Ectodermal cell (in vitro differentiated cells): Measurements from ENCODE around the gene AATK.

Source experiments
- H3K27ac ChIP-seq: 2 replicates; pipeline ENCODE4 v1.7.0; 2013; ENCODE audit warnings: mild to moderate bottlenecking, low read depth, low read length; ENCODE audit not compliant: insufficient read depth, poor library complexity, severe bottlenecking
- H3K27me3 ChIP-seq: 2 replicates; pipeline ENCODE4 v1.7.0; 2013; ENCODE audit warnings: mild to moderate bottlenecking, low read length; ENCODE audit not compliant: insufficient read depth, control insufficient read depth, poor library complexity, severe bottlenecking
- H3K36me3 ChIP-seq: one replicate; pipeline ENCODE4 v1.7.0; 2013; ENCODE audit warnings: low read length; ENCODE audit not compliant: control insufficient read depth, insufficient read depth
- H3K4me1 ChIP-seq: one replicate; pipeline ENCODE4 v1.7.0; 2013; ENCODE audit warnings: low read length; ENCODE audit not compliant: control insufficient read depth, insufficient read depth
- H3K4me3 ChIP-seq: 2 replicates; pipeline ENCODE4 v1.7.0; 2013; ENCODE audit warnings: low read depth, low read length, control low read depth; ENCODE audit not compliant: insufficient read depth
- H3K9me3 ChIP-seq: 2 replicates; pipeline ENCODE4 v1.7.0; 2013; ENCODE audit warnings: mild to moderate bottlenecking, low read length, moderate library complexity; ENCODE audit not compliant: control insufficient read depth
- WGBS, 2 experiments: methylation state at CpG; one replicate each; pipeline ENCODE4 v1.1.7; 2013; ENCODE audit warnings: missing lambda C conversion rate in 2 of 2; 5-methylcytosine and 5-hydroxymethylcytosine counted together

AATK gene

DNA sequence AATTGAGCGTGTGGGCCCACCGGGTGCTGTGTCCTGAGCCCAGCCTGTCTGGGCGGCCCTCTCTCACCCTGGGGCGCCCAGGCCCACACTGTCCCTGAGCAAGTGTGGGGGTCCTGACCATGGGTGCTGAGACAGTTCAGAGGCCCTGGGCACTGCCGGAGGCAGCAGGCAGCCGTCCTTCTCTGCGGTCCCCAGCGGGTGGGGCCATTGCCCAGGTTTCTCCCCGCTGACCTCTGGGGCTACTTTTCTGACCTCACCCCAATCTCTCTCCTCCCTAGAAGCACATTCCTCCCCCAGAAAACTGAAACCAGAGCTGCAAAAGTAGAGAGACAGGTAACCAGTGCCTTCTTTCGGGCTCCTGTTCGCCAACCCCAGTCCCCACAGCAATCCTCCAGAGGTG is 36.7 kb downstream of the AATK start:
- Histone ChIP-seq H3K4me3 (no peak overlapping the region), H3K27ac (no peak overlapping the region), H3K4me1 (peaks cover 42% of the 10 kb centered on the region), H3K27me3 (no peaks in the 10 kb centered on the region), H3K36me3 (no peaks in the 10 kb centered on the region), H3K9me3 (no peaks in the 10 kb centered on the region)
- WGBS, 2 experiments: 82 to 88% methylated on average over 11 of the region's 11 CpGs

DNA sequence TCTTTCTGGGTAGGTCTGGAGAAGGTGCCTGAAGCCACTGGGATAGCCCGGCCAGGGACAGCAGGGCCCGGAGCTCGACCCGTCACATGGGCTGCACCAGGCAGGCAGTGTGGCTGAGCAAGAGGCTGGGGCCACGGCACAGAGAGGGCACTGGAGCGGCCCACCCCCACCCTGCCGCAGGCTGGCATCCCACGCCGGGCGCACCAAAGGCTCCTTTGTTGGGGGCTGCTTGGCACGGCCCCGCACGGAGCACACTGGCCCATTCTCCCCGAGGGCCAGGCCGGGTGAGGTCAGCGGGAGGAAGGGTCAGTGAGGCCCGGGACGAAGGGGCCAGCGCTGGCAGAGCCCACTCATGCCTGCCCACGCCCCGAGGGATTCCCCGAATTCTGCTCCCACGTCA is 37.2 kb downstream of the AATK start:
- 93 to 95% methylated on average over 23 of the region's 23 CpGs for WGBS, 2 experiments
- Histone ChIP-seq H3K4me1 (peaks cover 42% of the 10 kb centered on the region), H3K27me3 (no peaks in the 10 kb centered on the region), H3K36me3 (no peaks in the 10 kb centered on the region), H3K4me3 (no peak overlapping the region), H3K9me3 (no peaks in the 10 kb centered on the region), H3K27ac (peak overlapping the region; percentile 44)

DNA sequence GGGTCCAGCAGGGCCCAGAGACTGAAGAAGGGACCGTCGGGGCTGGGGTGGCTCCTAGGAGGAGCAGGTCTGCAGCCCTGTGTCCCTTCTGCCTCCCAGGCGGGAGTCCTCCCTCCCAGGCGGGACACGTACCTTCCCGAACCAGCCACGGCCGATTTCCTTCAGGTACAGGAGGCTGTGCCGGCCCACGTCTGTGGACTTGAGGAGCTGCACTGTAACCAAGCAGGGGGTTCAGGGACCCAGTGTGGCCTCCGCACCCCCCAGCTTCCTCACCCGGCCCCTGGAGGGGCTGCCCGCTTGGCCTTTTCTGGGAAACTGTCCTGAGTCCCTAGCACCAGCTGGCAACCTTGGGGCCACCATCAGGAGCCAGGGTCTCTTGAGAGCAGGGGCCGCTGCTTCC is 37.7 kb downstream of the AATK start:
- Histone ChIP-seq H3K4me1 (peaks cover 38% of the 10 kb centered on the region), H3K36me3 (no peaks in the 10 kb centered on the region), H3K27me3 (no peaks in the 10 kb centered on the region), H3K9me3 (no peaks in the 10 kb centered on the region), H3K4me3 (no peak overlapping the region), H3K27ac (no peak overlapping the region)
- 94% methylated on average over 14 of the region's 14 CpGs for WGBS, 2 experiments

DNA sequence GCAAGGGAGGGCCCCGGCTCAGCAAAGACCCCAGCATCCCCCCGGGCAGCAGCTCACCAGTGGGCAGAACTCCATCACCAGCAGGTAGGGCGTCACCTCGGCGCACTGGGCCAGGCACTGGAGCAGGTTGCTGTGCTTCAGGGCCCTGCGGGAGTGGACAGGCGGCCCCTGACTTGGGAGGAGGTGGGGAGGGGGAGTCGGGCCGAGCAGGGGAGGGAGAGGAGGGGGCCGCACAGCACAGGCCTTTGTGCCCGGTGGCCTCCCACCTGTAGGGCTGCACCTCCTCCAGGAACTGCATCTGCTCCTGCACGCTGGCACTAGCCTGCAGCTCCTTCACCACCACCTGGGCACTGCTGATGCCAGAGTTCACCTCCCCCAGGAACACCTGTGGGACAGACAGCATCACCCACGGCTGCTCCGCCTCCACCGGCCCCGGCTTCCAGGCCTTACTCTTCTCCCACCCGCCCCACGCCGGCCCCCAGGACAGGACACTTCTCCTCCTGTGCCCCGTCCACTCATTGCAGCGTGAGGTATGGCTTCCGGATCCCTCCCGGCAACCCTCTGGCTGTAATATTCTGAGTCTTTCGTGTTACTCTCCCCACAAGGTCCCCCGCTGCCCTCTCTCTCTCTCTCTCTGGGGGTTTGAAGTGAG is 38.4 kb downstream of the AATK start:
- no peaks in the 10 kb centered on the region for H3K9me3 ChIP-seq
- peaks cover 37% of the 10 kb centered on the region for H3K4me1 ChIP-seq
- WGBS, 2 experiments: 85 to 86% methylated on average over 25 of the region's 25 CpGs
- H3K4me3 ChIP-seq: no peak overlapping the region
- H3K27me3 ChIP-seq: no peaks in the 10 kb centered on the region
- H3K36me3 ChIP-seq: no peaks in the 10 kb centered on the region
- H3K27ac ChIP-seq: no peak overlapping the region

DNA sequence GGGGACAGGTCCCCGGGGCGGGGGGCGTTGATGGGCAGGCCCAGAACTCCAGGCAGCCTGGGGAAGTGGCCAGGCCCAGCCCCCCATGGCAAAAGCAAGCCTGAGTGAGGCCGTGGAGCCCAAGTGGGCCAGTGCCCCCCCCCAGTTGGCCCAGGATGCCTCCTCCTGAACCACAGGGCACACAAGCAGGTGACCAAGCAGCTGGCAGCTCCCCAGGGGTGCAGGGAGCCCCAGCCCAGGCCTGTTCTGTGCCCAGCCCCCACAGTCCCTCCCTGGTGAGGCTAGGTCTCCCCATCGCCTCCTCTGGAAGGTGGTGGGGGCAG is 38.9 kb downstream of the AATK start:
- H3K36me3 ChIP-seq: no peaks in the 10 kb centered on the region
- H3K9me3 ChIP-seq: no peaks in the 10 kb centered on the region
- 76 to 77% methylated on average over 5 of the region's 5 CpGs for WGBS, 2 experiments
- no peak overlapping the region for H3K27ac ChIP-seq
- H3K4me3 ChIP-seq: no peak overlapping the region
- peaks cover 35% of the 10 kb centered on the region for H3K4me1 ChIP-seq
- H3K27me3 ChIP-seq: no peaks in the 10 kb centered on the region

DNA sequence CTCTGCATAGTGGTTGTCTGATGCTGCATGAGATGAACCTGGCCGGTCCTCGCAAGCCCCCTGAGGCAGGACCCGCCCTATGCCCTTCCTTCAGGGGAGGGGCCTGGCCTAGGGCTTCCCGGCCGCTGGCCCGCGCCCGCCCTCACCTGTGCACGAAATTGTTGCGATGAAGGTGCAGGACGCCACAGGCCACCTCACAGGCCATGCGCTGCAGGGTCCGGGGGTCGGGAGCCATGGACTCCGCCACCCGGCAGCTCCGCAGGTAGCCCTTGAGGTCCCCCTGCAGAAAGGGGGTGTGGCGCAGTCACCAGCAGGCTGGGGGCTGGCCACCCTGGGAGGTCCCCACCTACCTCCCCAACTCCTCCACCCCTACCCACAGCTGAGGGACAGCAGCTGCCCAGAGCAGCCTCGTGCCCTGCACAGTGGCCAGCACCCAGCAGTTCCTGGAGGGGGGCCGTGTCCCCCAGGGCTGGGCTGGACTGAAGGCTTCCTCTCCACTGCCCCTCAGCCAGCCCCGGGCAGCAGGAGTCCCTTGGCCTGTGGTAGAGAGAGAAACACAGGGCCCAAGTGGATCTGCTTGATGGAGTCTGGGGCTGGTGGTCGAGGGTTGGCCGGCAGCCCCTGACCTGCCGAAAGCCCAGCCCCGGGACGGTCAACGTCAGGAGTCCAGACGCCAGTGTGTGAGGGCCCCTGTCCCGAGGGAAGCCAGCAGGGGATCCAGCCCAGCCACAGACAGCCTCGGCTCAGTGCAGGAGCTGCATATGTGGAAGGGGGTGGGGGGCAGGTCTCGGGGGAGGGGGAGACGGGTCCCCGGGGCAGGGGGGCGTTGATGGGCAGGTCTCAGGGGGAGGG is 39.5 kb downstream of the AATK start:
- H3K36me3 ChIP-seq: no peaks in the 10 kb centered on the region
- no peaks in the 10 kb centered on the region for H3K27me3 ChIP-seq
- H3K4me3 ChIP-seq: no peak overlapping the region
- H3K27ac ChIP-seq: no peak overlapping the region
- no peaks in the 10 kb centered on the region for H3K9me3 ChIP-seq
- peaks cover 30% of the 10 kb centered on the region for H3K4me1 ChIP-seq
- WGBS, 2 experiments: 80% methylated on average over 32 of the region's 34 CpGs

DNA sequence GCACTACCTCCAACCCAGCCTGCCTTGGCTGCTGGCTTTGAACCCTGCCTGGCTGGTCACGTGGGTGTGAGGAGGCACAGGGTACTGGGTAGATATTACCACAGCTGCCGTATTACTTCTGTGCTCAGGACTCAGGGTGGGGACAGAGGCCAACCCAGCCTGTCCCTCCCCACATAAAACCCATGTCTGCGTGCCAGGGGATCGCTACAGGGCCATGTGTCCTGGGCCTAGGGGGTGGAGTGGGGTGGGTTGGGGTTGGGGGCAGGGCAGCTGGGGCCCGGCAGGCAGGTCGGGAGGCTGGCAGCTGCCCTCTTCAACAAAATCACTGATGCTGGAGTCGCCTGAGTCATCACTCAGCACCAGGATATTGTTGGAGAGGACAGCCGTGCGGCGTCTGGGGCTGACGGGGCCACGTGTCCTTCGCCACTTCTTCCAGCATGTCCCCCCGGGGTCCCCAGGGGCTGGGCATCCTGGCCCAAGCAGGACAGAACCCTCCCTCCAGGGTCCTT is 40.4 kb downstream of the AATK start:
- Histone ChIP-seq H3K27ac (no peak overlapping the region), H3K27me3 (no peaks in the 10 kb centered on the region), H3K36me3 (no peaks in the 10 kb centered on the region), H3K4me1 (peaks cover 23% of the 10 kb centered on the region), H3K9me3 (no peaks in the 10 kb centered on the region), H3K4me3 (no peak overlapping the region)
- 85 to 90% methylated on average over 13 to 14 of the region's 14 CpGs for WGBS, 2 experiments

DNA sequence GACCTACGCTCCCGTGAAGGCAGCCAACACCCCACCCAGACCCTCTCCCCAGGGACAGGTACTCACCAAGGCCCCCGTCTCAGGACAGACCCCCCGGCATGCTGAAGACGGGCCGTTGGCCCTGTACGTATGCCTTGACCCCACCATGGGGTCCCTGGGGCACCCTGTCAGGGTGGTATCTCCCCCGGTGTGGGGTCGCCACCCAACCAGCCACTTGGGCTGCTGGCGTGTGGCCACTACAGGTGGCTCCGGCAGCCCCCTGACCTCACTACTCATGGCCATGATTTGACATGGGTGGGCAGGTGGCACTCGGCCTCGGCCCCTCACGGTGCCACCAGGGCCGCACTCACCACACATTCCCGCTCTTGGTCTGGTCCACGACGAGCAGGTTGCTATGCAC is 41.6 kb downstream of the AATK start:
- H3K9me3 ChIP-seq: no peaks in the 10 kb centered on the region
- H3K4me3 ChIP-seq: no peak overlapping the region
- 95% methylated on average over 18 of the region's 18 CpGs for WGBS, 2 experiments

DNA sequence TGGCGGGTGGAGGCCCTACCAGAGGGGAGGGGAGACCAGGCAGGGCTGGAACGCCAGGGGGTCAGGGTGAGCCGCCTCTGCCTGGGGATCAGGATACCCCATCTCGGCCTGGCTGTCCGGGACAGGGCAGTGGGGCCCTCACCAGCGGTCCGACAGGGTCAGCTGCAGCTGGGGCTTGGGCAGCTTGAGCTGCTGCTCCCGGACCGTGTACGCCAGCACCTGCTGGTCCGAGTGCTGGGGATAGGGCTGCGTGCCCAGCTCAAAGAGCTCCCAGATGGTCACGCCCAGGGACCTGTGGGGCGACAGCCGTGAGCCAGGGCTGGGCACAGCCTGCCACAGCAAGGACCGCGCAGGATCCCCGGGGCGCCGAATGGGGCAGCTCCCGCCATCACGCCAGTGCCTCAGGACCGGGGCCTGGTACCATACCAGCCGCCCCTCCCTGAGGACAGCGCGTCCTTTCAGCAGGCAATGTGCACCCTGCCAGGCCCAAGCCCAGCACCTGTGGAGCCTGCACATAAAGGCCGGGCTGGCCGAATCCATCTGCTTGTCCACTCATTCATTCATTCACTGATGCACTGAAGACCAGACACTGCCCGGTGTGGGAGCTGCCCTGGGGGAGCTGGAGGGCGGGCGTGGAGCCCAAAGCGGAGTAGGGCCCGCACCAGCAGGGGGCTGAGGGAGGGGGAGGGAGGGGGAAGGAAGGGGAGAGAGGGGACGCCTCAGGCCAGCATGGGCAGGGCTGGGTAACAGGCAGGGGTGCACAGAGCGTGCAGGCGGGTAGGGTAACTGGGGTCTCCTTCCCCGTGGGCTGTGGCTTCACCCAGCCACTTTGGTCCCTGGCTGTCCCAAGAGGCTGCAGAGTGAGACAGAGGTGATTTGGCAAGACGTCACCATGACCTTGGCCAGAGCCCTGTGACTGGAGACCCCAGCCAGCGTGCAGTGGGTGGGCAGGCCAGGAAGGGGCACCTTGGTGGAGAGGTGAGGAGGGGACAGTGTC is 42.7 kb downstream of the AATK start:
- Histone ChIP-seq H3K4me1 (peaks cover 8% of the 10 kb centered on the region), H3K4me3 (no peak overlapping the region), H3K27me3 (peaks cover 6% of the 10 kb centered on the region), H3K9me3 (no peaks in the 10 kb centered on the region), H3K36me3 (no peaks in the 10 kb centered on the region), H3K27ac (no peak overlapping the region)
- WGBS, 2 experiments: 90 to 91% methylated on average over 39 of the region's 39 CpGs

More for the DNA sequence above, 41.6 kb downstream of the AATK start:
- Histone ChIP-seq H3K27ac (no peak overlapping the region), H3K4me1 (peaks cover 12% of the 10 kb centered on the region), H3K27me3 (peaks cover under 1% of the 10 kb centered on the region), H3K36me3 (no peaks in the 10 kb centered on the region)
